Camera-type eye (tissue), 1 donor: Measurements from ENCODE around the gene SWI5. TPM values are rescaled to one million over a fixed set of nuclear protein-coding genes. Genes with fewer than 3 reads are reported as not detected.

Experiments
- total RNA-seq: library from RNA; depleted of rRNA; stranded (reverse); fragments of >200 nt; gene quantifications from one replicate; pipeline ENCODE4 v1.2.3, GENCODE V29; 2014

SWI5 gene
- 20.0 TPM for total RNA-seq

DNA sequence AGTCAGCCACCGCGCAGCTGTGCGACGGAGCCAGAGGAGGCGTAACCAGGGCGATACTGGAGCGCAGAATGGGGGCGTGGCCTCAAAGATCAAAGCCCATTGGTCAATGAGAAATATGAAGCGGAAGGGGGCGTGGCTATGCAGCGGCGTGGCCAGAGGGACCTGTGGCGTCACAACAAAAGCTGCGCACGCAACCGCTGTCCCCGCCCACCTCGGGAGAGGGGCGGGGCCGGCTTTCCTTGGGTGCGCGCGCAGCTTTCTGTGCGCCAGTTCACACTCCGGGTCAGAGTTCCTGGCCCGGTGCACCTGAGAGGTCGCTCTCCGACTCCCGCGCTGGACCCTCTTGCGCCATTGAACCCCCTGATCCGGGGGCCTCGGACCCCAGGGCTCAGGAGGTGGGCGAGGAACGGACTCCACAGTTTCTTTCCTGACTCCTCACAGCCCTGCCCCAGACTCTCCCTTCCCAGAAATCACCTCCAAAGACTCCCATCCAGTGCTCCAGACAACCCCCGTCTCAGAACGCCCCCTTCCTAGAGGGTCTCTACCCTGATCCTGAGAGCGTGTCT, at the start of gene SWI5:
Gene SWI5 (plus strand): TSS at position 269 of the 566 bp plus-strand sequence.

DNA sequence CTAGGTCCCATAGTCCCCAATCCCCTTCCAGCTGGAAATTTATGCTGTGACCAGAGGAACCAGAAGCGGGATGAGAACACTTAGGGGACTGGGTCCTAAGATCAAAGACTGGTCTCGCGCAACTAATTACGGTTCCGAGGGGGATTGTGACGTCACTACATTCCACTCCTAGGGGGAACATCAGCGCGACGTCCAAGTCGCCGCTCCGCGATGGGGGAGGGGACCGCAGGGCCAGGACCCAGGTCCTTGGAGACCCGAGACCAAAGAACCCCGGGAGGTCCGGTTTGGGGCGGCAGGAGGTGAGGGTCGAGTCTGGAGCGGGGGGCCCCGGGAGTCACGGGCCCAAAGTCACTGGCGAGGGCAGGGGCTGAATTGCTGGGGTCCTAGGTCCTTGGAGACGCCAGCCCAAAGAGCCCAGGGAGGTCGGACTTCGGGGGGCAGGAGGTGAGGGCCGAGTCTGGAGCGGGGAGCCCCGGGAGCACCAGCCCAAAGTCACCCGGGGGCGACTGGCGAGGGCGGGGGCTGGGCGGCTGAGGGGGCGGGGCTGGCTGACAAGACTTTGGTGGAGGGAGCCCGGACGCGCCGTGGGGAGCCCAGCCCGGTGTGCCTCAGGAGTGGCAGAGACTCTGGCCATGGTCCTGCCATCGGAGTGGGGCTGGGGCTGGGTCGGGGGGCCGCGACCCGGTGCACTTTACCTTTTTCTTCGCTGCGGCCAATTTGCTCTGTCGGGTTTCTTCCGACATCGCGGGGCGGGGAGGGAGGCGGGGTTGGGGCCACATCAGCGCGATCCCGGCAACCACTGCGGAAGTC, 673 bp upstream of the SWI5 start, which contains the start of gene GOLGA2:
Gene GOLGA2 (minus strand): TSS at position 810 of the 810 bp plus-strand sequence. CDS start 31 bp downstream, at position 779.

DNA sequence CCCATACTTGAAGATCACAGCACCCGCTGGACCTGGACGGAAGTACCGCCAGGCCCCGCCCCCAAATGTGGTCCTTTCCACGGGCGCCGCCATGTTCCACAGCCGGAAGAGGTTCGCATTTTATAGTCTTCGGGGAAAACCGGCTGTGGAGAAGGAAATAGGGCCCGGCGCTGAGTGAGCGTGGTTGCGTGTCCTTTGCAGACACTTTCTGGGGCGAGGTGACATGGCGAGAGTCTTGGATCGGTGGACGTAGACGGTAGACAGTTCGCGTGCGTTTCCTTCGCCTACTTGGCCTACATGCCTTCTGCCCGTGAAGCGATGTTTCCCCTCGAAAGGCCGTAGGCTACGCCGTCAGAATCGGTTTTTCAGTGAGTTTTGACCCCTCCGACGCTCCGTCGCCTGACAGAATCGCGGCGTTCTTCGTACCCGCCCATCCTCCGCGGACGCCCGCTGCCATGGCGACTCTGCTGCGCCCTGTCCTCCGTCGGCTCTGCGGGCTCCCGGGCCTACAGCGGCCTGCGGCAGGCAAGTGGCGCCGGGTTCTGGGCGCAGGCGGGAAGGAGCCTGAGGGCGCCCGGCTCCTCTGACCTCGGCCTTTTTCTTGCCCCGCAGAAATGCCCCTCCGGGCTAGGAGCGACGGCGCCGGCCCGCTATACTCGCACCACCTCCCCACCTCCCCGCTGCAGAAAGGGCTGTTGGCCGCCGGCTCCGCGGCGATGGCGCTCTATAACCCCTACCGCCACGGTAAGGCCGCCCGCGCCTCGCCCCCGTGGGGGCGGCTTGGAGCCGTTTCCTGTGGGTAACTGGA, 46.5 kb downstream of the SWI5 start, which contains the start of the genes COQ4 and TRUB2:
Gene COQ4 (plus strand): TSS at position 436 of the 808 bp plus-strand sequence. CDS start 20 bp downstream, at position 456.
Gene TRUB2 (minus strand): TSS at position 44 of the 808 bp plus-strand sequence. CDS start 39 bp downstream, at position 5.

Other genes with a start within 250 kb of the SWI5 start
- 10.6 TPM for gene NAIF1, start 209.0 kb upstream of the SWI5 start, total RNA-seq
- 24.4 TPM for gene SLC25A25, start 208.0 kb upstream of the SWI5 start, total RNA-seq
- 42.3 TPM for gene PTGES2, start 148.5 kb upstream of the SWI5 start, total RNA-seq
- 21.4 TPM for gene LCN2, start 126.8 kb upstream of the SWI5 start, total RNA-seq
- 103 TPM for gene BBLN, start 116.0 kb upstream of the SWI5 start, total RNA-seq
- 57.5 TPM for gene CIZ1, start 84.7 kb upstream of the SWI5 start, total RNA-seq
- 135 TPM for gene DNM1, start 72.9 kb upstream of the SWI5 start, total RNA-seq
- gene GOLGA2, start 269 bp upstream of the SWI5 start, total RNA-seq = 167 TPM
- 10.4 TPM for gene TRUB2, start 46.2 kb downstream of the SWI5 start, total RNA-seq
- gene COQ4, start 46.6 kb downstream of the SWI5 start, total RNA-seq = 39.9 TPM
- gene SLC27A4, start 64.3 kb downstream of the SWI5 start, total RNA-seq = 15.4 TPM
- gene URM1, start 95.1 kb downstream of the SWI5 start, total RNA-seq = 22.7 TPM
- 50.6 TPM for gene CERCAM, start 144.6 kb downstream of the SWI5 start, total RNA-seq
- gene ODF2, start 179.7 kb downstream of the SWI5 start, total RNA-seq = 39.6 TPM
- gene GLE1, start 228.4 kb downstream of the SWI5 start, total RNA-seq = 29.6 TPM